Measurements from ENCODE around the gene FLVCR1.

Gene FLVCR1

DNA sequence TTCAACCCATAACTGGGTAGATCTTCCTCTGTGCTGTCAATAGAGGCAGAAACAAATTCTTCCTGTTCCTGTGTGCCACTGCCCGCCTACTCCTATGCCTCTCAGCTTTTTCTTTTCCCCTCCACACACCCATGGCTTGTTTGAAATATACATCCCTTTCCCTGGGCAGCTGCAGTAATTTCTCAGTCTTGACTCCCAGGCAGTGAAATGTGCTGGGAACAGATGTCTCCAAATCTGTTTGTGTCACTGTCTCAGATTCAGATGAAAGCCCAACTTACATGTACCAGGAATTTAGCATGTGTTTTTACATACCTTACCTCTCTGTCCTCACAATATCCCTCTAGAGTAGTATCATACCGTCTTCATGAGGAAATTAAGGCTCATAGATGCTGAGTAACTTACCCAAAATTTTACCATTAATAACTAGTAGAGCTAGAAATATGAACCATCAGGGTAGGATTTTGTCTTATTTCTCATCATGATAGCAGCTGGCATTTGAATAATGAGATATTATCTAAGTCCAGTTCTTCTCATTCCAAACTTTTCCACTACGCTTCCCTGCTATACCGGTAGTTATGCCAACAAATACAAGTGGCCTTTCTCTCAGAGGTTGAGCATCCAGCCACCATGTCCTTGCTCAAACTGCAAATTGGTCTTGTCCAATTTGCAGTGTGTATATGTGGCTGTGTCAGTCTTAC lies 87.5 kb downstream of the FLVCR1 start:
- no peak for DNase-seq (ENCODE audit: low spot score)

DNA sequence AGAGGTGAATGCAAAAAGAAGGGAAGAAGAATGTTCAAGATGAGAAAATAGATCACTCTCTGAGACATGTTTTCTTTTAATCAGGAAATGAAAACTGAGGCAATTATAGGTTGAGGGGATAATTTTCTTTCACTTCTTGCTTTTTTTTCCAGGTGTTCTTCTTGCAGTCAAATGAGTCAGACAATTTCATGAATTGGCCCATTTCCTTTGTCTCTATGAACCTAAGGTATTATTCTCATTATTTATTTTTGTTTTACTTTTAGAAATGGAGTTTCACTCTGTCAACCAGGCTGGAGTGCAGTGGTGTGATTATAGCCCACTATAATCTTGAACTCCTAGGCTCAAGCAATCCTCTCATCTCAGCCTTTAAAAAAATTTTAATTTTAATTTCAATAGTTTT lies 88.8 kb downstream of the FLVCR1 start:
- no peak for DNase-seq (ENCODE audit: low spot score)
